Activated CD4-positive, alpha-beta T cell treated with anti-CD3 and anti-CD28 coated beads, Interleukin-2, amount 50 U/mL, for 4 hours (primary cell): ENCODE measurements around the gene PLEKHH3.
"Not testable (repeated sequence)": the region's sequence is repeated elsewhere in the genome, so short reads cannot be mapped to it uniquely, and the experiment has no call there.

Source experiments
- DNase-seq, 2 experiments: peaks; one replicate each; pipeline ENCODE4 v3.0.0-alpha.2; 2020

The PLEKHH3 gene

GRCh38 chr17:42670789-42671657 is 5.8 kb downstream of the PLEKHH3 start:
- no peak for DNase-seq

DNA sequence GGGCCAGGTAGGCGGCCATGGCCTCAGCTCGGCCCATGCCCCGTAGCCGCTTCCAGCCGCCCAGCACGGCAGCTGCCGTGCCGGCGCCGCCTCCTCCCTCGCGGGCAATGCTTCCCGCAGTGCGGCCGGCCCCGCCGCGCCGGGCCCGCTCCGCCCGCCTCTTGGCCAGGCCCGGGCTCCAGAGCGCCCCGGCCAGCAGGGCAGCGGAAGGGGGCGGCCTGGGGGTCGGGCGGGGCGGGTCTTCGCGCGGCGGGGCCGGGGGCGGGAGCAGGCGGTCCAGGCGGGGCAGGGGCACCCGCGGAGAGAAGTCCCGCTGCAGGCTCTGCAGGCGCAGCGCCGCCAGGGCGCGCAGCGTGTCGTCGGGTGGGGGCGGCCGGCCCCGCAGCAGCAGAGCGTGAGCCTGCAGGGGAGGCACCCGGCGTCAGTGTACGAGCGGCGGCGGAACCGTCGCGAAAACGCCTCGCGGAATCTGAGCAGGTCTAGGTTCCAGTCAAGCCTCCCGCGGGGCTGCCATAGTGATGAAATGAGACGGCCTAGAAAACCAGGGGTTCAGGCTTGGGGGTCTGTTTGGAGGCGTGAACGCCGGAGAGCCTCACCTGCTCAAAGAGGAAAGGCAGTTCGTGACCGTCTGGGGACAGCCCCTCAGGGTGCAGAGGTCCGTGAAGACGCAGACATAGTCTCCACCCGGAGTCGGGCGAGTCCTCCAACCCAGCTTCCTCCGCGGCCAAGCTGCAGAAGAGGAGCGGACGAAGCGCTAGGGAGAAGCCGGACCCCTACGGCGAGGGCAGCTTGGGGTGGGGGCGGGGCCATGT is 6.6 kb downstream of the PLEKHH3 start:
- DNase-seq = peak in 1 of 2 experiments; percentile 36

GRCh38 chr17:42669705-42669976 is 7.2 kb downstream of the PLEKHH3 start:
- DNase-seq = no peak

DNA sequence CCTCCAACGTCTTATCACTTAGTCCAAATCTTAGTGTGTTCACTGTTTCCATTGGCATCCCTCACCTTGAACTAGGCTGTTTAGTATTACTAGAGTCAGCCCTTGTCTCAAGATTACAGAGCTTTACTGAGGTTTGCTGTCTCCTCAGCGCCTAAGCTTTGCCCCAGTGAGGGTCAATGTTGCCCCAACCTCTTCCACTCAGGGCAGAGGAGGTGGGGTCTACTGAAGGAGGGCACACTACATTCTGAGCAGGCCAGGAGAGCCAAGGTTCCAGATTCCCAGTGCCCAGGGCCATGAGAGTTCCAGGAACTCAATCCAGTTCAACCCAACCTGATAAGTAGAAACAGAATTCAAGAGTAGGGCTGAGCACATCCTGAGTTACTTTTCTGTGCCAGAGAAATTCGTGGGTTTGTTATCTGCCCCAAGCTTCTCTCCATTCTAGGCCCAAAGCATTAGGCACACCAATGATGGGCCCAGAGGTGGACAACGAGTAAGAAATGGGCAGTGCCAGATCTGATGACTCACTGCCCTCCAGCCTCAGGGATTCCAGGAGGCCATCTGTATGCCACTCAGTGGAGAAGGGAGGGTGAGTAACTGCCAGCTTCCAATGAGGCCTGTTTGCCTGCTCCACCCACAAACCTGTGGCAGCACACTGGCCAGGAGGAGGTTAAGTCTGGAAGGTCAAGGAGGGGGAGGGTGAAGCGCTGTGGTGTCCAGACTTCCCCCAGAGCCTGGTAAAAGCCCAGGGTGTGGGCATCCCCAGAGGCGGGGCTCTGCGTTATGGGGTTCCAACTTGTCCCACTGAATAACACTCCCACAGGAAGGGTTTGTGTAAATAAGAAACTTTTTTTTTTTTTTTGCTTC is 9.5 kb downstream of the PLEKHH3 start:
- no peak for DNase-seq

- not testable (repeated sequence) for DNase-seq
These were observed 10.7 kb downstream of the PLEKHH3 start for GRCh38 chr17:42666126-42666525.

DNA sequence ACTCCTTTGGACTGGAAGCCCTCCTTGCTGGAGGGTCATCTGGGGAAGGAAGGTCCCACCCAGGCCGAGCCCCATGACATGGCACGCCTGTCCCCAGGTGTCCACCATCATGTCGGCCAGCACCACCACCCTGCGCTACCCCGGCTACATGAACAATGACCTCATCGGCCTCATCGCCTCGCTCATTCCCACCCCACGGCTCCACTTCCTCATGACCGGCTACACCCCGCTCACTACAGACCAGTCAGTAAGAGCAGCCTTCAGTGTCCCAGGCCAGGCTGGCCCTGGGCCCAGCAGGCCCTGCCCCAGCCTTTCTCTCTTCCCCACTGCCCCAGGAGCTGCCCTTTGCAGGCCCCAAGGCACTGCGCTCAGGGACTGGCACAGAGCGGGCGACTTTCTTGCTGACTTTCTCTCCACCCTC is 11.2 kb downstream of the PLEKHH3 start:
- DNase-seq = no peak

DNA sequence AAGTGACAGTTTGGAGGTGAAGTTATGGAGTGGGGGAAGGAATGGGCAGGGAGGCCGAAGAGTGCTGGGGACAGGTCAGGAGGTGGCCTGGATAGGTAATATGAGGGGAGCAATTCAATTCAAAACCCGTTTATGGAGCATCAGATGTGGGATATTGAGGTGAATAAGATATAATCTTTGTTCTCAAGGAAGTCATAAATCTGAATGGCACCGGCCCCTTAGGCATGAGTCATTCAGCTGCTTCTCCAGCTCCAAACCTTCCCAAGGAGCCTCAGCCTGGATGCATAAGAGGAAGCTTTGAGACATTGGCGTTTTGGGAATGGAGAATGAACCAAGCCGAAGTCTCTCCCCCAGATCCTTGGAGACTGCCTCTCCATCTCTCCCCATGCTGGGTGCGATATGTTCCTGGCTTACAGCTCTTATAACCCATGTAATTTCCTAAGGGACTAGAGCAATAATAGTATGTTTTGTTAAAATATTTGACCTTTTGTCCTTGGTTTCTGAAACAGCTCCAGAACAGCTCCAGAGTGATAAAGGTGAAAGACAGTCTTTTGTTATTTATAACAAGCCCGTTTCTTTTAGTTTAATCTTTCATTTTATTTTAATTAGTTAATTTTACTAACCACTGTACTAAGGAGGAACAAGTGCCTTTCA is 16.0 kb downstream of the PLEKHH3 start:
- no peak for DNase-seq

DNA sequence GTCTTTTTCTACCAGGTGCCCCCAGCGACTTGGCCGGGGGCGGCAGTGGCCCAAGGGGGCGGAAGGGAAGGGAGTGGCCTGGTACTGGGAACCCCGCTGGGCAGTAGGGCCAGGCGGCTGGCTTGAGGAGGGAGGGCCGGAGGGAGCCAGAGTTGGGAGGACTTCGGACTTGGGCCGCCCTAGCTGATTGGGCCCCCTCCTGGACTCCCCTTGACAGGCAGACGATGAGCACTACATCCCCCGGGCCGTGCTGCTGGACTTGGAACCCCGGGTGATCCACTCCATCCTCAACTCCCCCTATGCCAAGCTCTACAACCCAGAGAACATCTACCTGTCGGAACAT is 16.9 kb downstream of the PLEKHH3 start:
- not testable (repeated sequence) for DNase-seq

DNA sequence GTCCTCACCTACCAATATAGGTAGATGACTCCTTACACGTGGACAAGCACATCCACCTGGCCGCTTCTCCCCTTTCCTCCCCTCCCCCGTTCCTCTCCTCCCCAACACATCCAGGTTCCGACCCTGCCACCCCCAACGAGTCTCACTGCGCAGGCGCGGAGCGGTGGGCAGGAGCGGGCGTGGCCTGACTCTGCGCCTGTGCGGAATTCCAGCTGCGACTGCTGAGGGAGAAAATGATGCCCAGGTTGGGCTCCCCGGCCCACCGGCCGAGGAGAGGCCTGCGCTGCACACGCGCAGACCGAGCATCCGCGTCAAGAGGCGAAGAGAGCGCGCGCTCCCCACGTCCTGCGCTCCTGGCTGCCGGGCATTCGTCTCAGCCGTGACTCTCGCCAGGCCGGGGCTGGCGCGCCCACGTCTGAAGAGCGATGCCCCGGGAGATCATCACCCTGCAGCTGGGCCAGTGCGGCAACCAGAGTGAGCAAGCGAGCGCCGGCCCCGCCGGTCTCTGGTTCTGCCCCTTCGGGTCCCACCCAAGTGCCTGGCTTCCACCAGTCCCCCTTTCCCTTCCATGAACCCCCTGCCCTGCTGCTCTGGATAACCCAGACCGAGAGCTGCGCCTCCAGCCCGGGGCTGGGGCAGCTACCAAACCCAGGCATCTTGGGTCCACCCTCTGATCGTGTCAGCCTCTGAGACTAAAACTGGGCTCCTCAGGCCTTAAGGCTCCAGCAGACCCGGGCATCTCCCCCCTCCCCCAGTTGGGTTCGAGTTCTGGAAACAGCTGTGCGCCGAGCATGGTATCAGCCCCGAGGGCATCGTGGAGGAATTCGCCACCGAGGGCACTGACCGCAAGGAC is 17.5 kb downstream of the PLEKHH3 start, which contains the start of gene TUBG2:
Gene TUBG2, plus strand, starts transcription at position 206 of the 853 bp plus-strand sequence. Its CDS starts 220 bp downstream, at position 426.
- peak; percentile 70 to 72 for DNase-seq

- DNase-seq = no peak
These were observed 18.8 kb downstream of the PLEKHH3 start for GRCh38 chr17:42657824-42658588.

DNA sequence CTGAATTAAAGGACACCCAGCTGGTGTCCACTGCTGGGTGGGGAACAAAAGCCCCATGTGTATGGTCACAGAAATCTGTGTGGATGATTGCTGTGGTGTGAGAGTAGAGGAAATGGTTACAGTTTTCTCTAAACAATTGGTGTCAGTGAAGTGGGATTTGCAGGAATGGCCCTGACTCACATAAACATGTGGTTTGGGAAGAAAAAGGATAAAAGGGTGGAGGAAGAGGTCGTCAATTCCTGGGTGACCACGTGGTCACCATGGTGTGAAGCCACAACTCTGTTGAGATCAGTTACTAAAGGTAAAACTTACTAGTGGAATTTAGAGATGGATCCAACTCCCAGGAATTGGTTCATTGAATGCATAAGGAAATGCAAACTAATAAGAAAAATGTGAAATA is 21.3 kb downstream of the PLEKHH3 start:
- DNase-seq = no peak

- DNase-seq = no peak
These were observed 23.3 kb downstream of the PLEKHH3 start for GRCh38 chr17:42653179-42654124.

- DNase-seq = no peak
These were observed 25.4 kb downstream of the PLEKHH3 start for GRCh38 chr17:42651392-42651791.

DNA sequence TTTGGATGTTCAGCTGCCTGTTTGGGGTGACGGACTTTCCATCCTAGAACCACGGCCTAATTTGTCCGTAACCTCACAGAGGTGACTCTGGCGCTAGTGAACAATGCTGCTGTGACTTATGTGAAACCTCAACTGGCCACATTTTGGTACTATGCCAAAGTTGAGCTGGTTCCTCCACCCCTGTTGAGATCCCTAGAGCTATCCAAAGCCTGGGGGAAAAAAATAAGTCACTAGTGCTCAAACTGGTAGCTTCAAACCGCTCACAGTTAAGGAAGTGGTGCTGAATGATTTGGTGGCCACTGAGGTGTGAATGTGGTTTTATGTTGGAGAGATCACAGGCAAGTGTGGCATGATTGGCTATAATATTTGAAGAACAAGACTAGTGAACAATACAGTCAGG is 29.0 kb downstream of the PLEKHH3 start:
- no peak for DNase-seq

GRCh38 chr17:42642336-42642735 is 34.5 kb downstream of the PLEKHH3 start:
- DNase-seq = no peak

- DNase-seq = no peak
These were observed 36.7 kb downstream of the PLEKHH3 start for GRCh38 chr17:42640121-42640520.

DNA sequence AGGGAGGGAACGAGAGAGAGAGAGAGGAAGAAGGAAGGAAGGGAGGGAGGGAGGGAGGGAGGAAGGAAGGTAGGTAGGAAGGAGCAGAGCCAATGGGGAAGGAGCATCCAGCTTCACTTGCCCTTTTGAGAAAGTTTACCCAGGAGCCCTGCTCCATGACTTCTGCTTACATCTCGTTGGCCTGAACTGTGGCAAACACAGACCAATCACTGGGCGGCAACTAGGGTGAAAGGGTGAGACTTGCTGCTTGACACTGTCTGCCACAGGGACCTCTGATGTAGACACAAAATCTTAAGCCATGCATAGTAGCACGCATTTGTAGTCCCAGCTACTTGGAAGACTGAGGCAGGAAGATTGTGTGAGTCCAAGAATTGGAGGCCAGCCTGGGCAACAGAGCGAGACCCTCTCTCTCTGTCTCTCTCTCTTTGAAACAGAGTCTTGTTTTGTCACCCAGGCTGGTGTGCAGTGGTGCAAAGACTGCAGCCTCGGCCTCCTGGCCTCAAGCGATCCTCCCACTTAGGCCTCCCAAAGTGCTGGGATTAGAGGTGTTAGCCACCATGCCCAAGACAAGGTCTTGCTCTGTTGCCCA is 37.2 kb downstream of the PLEKHH3 start:
- no peak for DNase-seq

DNA sequence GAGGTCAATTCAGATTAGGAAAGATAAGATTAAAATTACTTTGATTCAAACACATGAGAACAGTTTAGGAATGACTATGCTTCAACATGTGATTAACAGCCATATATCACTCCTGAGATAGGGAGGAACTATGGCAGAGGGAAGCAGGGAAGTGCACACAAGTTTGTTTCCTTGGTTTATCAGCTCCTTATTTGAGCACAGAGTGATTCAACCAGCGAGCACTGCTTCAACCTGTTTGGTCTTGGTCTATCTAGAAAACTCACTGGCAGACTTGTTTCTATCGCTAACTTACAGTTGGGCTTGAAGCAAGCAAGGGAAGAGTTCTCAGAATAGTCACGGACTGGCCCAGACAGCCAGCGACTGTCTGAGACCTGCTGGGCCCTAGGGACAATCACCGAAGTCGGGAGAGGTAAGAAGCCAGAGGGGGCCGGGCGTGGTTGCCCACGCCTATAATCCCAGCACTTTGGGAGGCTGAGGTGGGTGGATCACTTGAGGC is 43.8 kb downstream of the PLEKHH3 start:
- no peak for DNase-seq

GRCh38 chr17:42629411-42630009 is 47.3 kb downstream of the PLEKHH3 start:
- no peak for DNase-seq
